GM12875 (cell line): ENCODE data around the gene OR10T2.
"Not testable (repeated sequence)": the region's sequence is repeated elsewhere in the genome, so short reads cannot be mapped to it uniquely, and the experiment has no call there.

Source experiments
- H3K4me3 ChIP-seq: one replicate; pipeline ENCODE4 v1.5.1; 2011; ENCODE audit warnings: low read depth, low read length, control low read depth
- TF ChIP-seq, protein P1 (sequence below): IDR thresholded peaks from 2 replicates; pipeline ENCODE4 v1.5.1; 2011; ENCODE audit warnings: low read depth, mild to moderate bottlenecking, control low read depth, inconsistent platforms, low read length, moderate library complexity, borderline replicate concordance; ENCODE audit not compliant: insufficient read depth

OR10T2 gene

DNA sequence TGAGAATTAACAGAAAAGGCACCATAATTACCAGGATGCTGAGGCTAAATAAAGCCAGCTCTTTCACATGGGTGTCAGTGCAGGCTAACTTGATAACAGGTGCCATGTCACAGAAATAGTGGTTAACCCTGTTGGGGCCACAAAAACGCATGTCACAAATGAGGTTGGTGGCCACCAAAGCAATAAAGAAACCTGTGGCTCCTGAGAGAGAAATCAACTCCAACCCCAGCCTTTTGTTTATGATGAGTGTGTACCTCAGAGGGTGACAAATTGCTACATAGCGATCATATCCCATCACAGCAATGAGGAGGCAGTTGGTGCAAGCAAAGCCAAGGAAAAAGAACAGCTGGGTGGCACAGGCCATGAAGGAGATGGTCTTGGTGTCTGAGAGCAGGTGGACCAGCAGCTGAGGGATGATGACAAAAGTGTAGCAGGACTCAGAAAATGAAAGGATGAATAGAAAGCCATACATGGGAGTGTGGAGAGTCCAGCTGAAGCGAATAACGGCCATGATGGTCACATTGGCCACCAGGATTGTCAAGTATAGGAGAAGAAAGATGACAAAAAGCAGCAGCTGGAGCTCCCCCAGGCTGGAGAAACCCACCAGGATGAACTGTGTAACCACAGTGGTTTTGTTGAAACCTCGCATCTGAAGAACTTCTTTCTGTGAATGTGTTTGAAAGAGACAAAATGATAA is at the start of gene OR10T2:
Gene OR10T2 (minus strand): TSS at position 649 of the 697 bp plus-strand sequence. CDS start 0 bp downstream, at position 649.
- TF ChIP-seq, protein P1, sequence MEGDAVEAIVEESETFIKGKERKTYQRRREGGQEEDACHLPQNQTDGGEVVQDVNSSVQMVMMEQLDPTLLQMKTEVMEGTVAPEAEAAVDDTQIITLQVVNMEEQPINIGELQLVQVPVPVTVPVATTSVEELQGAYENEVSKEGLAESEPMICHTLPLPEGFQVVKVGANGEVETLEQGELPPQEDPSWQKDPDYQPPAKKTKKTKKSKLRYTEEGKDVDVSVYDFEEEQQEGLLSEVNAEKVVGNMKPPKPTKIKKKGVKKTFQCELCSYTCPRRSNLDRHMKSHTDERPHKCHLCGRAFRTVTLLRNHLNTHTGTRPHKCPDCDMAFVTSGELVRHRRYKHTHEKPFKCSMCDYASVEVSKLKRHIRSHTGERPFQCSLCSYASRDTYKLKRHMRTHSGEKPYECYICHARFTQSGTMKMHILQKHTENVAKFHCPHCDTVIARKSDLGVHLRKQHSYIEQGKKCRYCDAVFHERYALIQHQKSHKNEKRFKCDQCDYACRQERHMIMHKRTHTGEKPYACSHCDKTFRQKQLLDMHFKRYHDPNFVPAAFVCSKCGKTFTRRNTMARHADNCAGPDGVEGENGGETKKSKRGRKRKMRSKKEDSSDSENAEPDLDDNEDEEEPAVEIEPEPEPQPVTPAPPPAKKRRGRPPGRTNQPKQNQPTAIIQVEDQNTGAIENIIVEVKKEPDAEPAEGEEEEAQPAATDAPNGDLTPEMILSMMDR = no peak
- no peak within 1 kb of the TSS for H3K4me3 ChIP-seq

DNA sequence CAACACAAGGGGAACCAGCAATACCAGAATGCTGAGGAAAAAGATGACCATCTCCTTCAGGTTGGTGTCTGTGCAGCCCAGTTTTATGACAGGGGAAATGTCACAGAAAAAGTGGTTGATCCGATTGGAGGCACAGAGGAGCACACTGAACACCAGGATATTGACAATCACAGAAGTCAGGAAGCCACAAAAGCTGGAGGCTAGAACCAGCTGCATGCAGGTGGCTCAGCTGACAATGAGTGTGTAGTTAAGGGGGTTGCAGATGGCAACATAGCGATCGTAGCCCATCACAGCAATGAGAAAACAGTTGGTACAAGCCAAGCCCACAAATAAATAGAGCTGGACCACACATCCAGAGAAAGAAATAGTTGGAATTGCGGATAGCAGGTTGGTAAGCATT is 46.1 kb upstream of the OR10T2 start:
- H3K4me3 ChIP-seq = no peak overlapping the region
- TF ChIP-seq, protein P1 = no peak

- TF ChIP-seq, protein P1 = no peak
- H3K4me3 ChIP-seq = no peak overlapping the region
These were observed 35.5 kb upstream of the OR10T2 start for GRCh38 chr1:158434741-158435140.

- not testable (repeated sequence) for H3K4me3 ChIP-seq
These were observed 30.9 kb upstream of the OR10T2 start for GRCh38 chr1:158430163-158430562.

- TF ChIP-seq, protein P1 = no peak
- no peak within 1 kb of the TSS for H3K4me3 ChIP-seq
These were observed 26.9 kb upstream of the OR10T2 start, which contains the start of gene OR10K2 for GRCh38 chr1:158426137-158426536. OR10K2 (minus strand) TSS chr1:158426237; CDS start chr1:158420866, 5,371 bp downstream.

- H3K4me3 ChIP-seq = no peak overlapping the region
- TF ChIP-seq, protein P1 = no peak
These were observed 25.8 kb upstream of the OR10T2 start for GRCh38 chr1:158425027-158425426.

GRCh38 chr1:158422212-158422611 is 22.9 kb upstream of the OR10T2 start:
- TF ChIP-seq, protein P1 = no peak
- H3K4me3 ChIP-seq = no peak overlapping the region
